DND-41 (cell line): Measurements from ENCODE around the gene DLK1.

Experiments used
- ATAC-seq: fragments of 200-7000 bp; cut with Tn5 transposase; 3 replicates; pipeline ENCODE4 v1.9.1; 2021; ENCODE audit warnings: low read depth; ENCODE audit not compliant: insufficient read depth
- DNase-seq: peaks from one replicate; pipeline ENCODE4 v3.0.0-alpha.2; 2020
- H2AFZ ChIP-seq: 2 replicates; pipeline ENCODE4 v1.6.0; 2012; ENCODE audit warnings: low read depth, low read length
- H3K27ac ChIP-seq: 2 replicates; pipeline ENCODE4 v1.5.1; 2012; ENCODE audit warnings: low read length, inconsistent platforms
- H3K27me3 ChIP-seq: fragments of 200-600 bp; sonication (generic); 2 replicates; pipeline ENCODE4 v1.6.0; 2012; ENCODE audit warnings: low read length, mild to moderate bottlenecking, inconsistent platforms; ENCODE audit not compliant: insufficient read depth, poor library complexity
- H3K36me3 ChIP-seq: 2 replicates; pipeline ENCODE4 v1.5.1; 2012; ENCODE audit warnings: low read length, inconsistent platforms; ENCODE audit not compliant: insufficient read depth
- H3K4me1 ChIP-seq: 2 replicates; pipeline ENCODE4 v1.5.1; 2012; ENCODE audit warnings: mild to moderate bottlenecking, low read length; ENCODE audit not compliant: insufficient read depth
- H3K4me2 ChIP-seq: 2 replicates; pipeline ENCODE4 v1.6.0; 2012; ENCODE audit warnings: mild to moderate bottlenecking, moderate library complexity, low read length, inconsistent platforms; ENCODE audit not compliant: insufficient read depth
- H3K4me3 ChIP-seq, 2 experiments: fragments of 200-600 bp in 1 of 2; shearing (Covaris generic) in 1 of 2; 2 replicates each; pipeline ENCODE4 v1.5.1; 2012 to 2016; ENCODE audit warnings: inconsistent platforms in 2 of 2, low read length in 2 of 2, mild to moderate bottlenecking in 2 of 2, low read depth in 1 of 2, moderate library complexity in 1 of 2
- H3K79me2 ChIP-seq: 2 replicates; pipeline ENCODE4 v1.6.0; 2012; ENCODE audit warnings: low read length, inconsistent platforms; ENCODE audit not compliant: insufficient read depth
- H3K9ac ChIP-seq: 2 replicates; pipeline ENCODE4 v1.6.0; 2012; ENCODE audit warnings: low read depth, mild to moderate bottlenecking, inconsistent platforms, low read length, moderate library complexity
- H3K9me3 ChIP-seq: 2 replicates; pipeline ENCODE4 v1.5.1; 2012; ENCODE audit warnings: low read length, moderate library complexity, mild to moderate bottlenecking, inconsistent platforms; ENCODE audit not compliant: insufficient read depth, severe bottlenecking
- H4K20me1 ChIP-seq: 2 replicates; pipeline ENCODE4 v1.6.0; 2012; ENCODE audit warnings: low read length; ENCODE audit not compliant: insufficient read depth
- CTCF ChIP-seq: IDR thresholded peaks from 2 replicates; pipeline ENCODE4 v1.5.1; 2012; ENCODE audit warnings: borderline replicate concordance, low read length, moderate library complexity, mild to moderate bottlenecking; ENCODE audit not compliant: poor library complexity, severe bottlenecking; ENCODE audit errors: extremely low read depth
- EZH2 ChIP-seq: IDR thresholded peaks from 3 replicates; pipeline ENCODE4 v1.6.1; 2012; ENCODE audit warnings: borderline replicate concordance, low read depth, mild to moderate bottlenecking, moderate library complexity, low read length, inconsistent platforms; ENCODE audit not compliant: severe bottlenecking

The DLK1 gene

GRCh38 chr14:100755649-100756048 is 29.0 kb downstream of the DLK1 start:
- no peak for ATAC-seq
- H3K9ac ChIP-seq = no peak overlapping the region
- no peak for TF ChIP-seq CTCF
- no peak for TF ChIP-seq EZH2
- H3K9me3 ChIP-seq = no peaks in the 10 kb centered on the region
- no peak overlapping the region for H3K27ac ChIP-seq
- peaks cover 21% of the 10 kb centered on the region for H3K27me3 ChIP-seq
- H3K4me2 ChIP-seq = no peak overlapping the region
- H3K4me3 ChIP-seq = no peak overlapping the region
- no peaks in the 10 kb centered on the region for H3K79me2 ChIP-seq
- H3K36me3 ChIP-seq = no peaks in the 10 kb centered on the region
- DNase-seq = no peak
- H2AFZ ChIP-seq = no peak overlapping the region
- H4K20me1 ChIP-seq = no peaks in the 10 kb centered on the region
- H3K4me1 ChIP-seq = no peaks in the 10 kb centered on the region

- DNase-seq (no peak), ATAC-seq (no peak)
- Histone ChIP-seq H3K4me2 (no peak overlapping the region), H3K9ac (no peak overlapping the region), H4K20me1 (no peaks in the 10 kb centered on the region), H3K4me1 (no peaks in the 10 kb centered on the region), H3K36me3 (no peaks in the 10 kb centered on the region), H3K79me2 (no peaks in the 10 kb centered on the region), H3K9me3 (no peaks in the 10 kb centered on the region), H2AFZ (no peak overlapping the region), H3K4me3 (no peak overlapping the region), H3K27me3 (peaks cover 13% of the 10 kb centered on the region), H3K27ac (no peak overlapping the region)
- TF ChIP-seq CTCF (no peak), EZH2 (no peak)
These were observed 34.8 kb downstream of the DLK1 start for GRCh38 chr14:100761481-100761880.

- Histone ChIP-seq H3K79me2 (no peaks in the 10 kb centered on the region), H2AFZ (no peak overlapping the region), H3K4me3 (no peak overlapping the region), H3K9me3 (no peaks in the 10 kb centered on the region), H3K27me3 (peaks cover 13% of the 10 kb centered on the region), H3K9ac (no peak overlapping the region), H3K27ac (no peak overlapping the region), H3K4me2 (no peak overlapping the region), H3K4me1 (no peaks in the 10 kb centered on the region), H4K20me1 (no peaks in the 10 kb centered on the region), H3K36me3 (no peaks in the 10 kb centered on the region)
- no peak for TF ChIP-seq CTCF
- TF ChIP-seq EZH2 = no peak
- DNase-seq (no peak), ATAC-seq (no peak)
These were observed 35.4 kb downstream of the DLK1 start for GRCh38 chr14:100762089-100762515.

GRCh38 chr14:100762901-100763300 is 36.2 kb downstream of the DLK1 start:
- H3K4me1 ChIP-seq = no peaks in the 10 kb centered on the region
- TF ChIP-seq EZH2 (no peak), CTCF (no peak)
- H3K36me3 ChIP-seq = no peaks in the 10 kb centered on the region
- H2AFZ ChIP-seq = no peak overlapping the region
- no peaks in the 10 kb centered on the region for H4K20me1 ChIP-seq
- no peak for ATAC-seq
- H3K4me3 ChIP-seq = no peak overlapping the region
- no peaks in the 10 kb centered on the region for H3K9me3 ChIP-seq
- H3K4me2 ChIP-seq = no peak overlapping the region
- peaks cover 10% of the 10 kb centered on the region for H3K27me3 ChIP-seq
- H3K79me2 ChIP-seq = no peaks in the 10 kb centered on the region
- H3K27ac ChIP-seq = no peak overlapping the region
- H3K9ac ChIP-seq = no peak overlapping the region
- DNase-seq = no peak
